CD4-positive, alpha-beta T cell (primary cell): Measurements from ENCODE around the gene CACNA1H. TPM values are rescaled to one million over a fixed set of nuclear protein-coding genes. Genes with fewer than 3 reads are reported as not detected.

ENCODE experiments used
- ATAC-seq: fragments of 200-7000 bp; cut with Tn5 transposase; one replicate; pipeline ENCODE4 v1.10.0; 2022; ENCODE audit warnings: mild to moderate bottlenecking; ENCODE audit not compliant: poor library complexity
- CTCF ChIA-PET: fragments of 350-600 bp; sonication (Branson Sonifier 250); formaldehyde crosslinking; loops from one replicate; lab custom pipeline; 2021; ENCODE audit warnings: antibody characterized with exemption, inconsistent platforms; lab: Charles Lee
- POLR2A ChIA-PET: fragments of 350-600 bp; sonication (Branson Sonifier 250); formaldehyde crosslinking; loops from one replicate; lab custom pipeline; 2021; ENCODE audit warnings: antibody characterized with exemption, inconsistent platforms; lab: Charles Lee
- DNase-seq, 14 experiments: peaks; one replicate each; pipeline ENCODE4 v3.0.0-alpha.2; 2013 to 2020; ENCODE audit warnings: mixed read lengths in 2 of 14
- H3K27ac ChIP-seq, 2 donors: one replicate each; pipeline versions ENCODE4 v1.5.1 to v1.7.0; 2013; ENCODE audit warnings: low read length in 2 of 2, low read depth in 1 of 2, mild to moderate bottlenecking in 1 of 2
- H3K27me3 ChIP-seq, 2 experiments: 1 replicate in 1 of 2; 2 replicates in 1 of 2; pipeline versions ENCODE4 v1.6.1 to v1.7.0; 2013; ENCODE audit warnings: low read length in 2 of 2, control low read depth in 1 of 2, mild to moderate bottlenecking in 1 of 2, moderate library complexity in 1 of 2; ENCODE audit not compliant: insufficient read depth in 2 of 2, control insufficient read depth in 1 of 2
- H3K36me3 ChIP-seq: one replicate; pipeline ENCODE4 v1.6.1; 2013; ENCODE audit warnings: low read length, control low read depth; ENCODE audit not compliant: insufficient read depth
- H3K4me1 ChIP-seq: one replicate; pipeline ENCODE4 v1.6.1; 2013; ENCODE audit warnings: low read length, control low read depth; ENCODE audit not compliant: insufficient read depth
- H3K4me3 ChIP-seq: one replicate; pipeline ENCODE4 v1.5.1; 2013; ENCODE audit warnings: mild to moderate bottlenecking, low read length, moderate library complexity
- H3K9me3 ChIP-seq, 2 experiments: 1 replicate in 1 of 2; 2 replicates in 1 of 2; pipeline versions ENCODE4 v1.6.1 to v1.7.0; 2013; ENCODE audit warnings: low read length in 2 of 2, mild to moderate bottlenecking in 2 of 2, control low read depth in 1 of 2, moderate library complexity in 1 of 2; ENCODE audit not compliant: control insufficient read depth in 1 of 2, insufficient read depth in 1 of 2
- H3K27ac Mint-ChIP-seq: one replicate; pipeline ENCODE4 v1.8.0; 2020; ENCODE audit warnings: mixed read lengths
- H3K27me3 Mint-ChIP-seq: one replicate; pipeline ENCODE4 v1.8.0; 2021; ENCODE audit warnings: mixed read lengths
- H3K36me3 Mint-ChIP-seq: one replicate; pipeline ENCODE4 v1.8.0; 2021; ENCODE audit warnings: low read depth, mixed read lengths
- H3K4me1 Mint-ChIP-seq: one replicate; pipeline ENCODE4 v1.8.0; 2021; ENCODE audit warnings: low read depth, mixed read lengths
- H3K4me3 Mint-ChIP-seq: one replicate; pipeline ENCODE4 v1.8.0; 2020; ENCODE audit warnings: mild to moderate bottlenecking, mixed read lengths
- H3K9me3 Mint-ChIP-seq: one replicate; pipeline ENCODE4 v1.8.0; 2020; ENCODE audit warnings: mixed read lengths
- intact Hi-C, 2 experiments: fragments of 100-400 bp; cut with DNase I in 1 of 2; cut with micrococcal nuclease in 1 of 2; formaldehyde crosslinking; loops; one replicate each; pipeline versions ENCODE4 v1.15.1 to v1.9.0; 2023 to 2025; cut with DNase I, micrococcal nuclease
- total RNA-seq, 174 experiments: library from RNA in 2 of 174; stranded (reverse) in 2 of 174; gene quantifications; one replicate each; pipeline ENCODE4 v1.2.3 and lab custom pipeline; 2021 to 2026
- TF ChIP-seq, protein P1 (sequence below): fragments of 200-600 bp; IDR thresholded peaks from one replicate; pipeline ENCODE4 v1.8.0; 2022; ENCODE audit warnings: antibody characterized with exemption, mild to moderate bottlenecking

The CACNA1H gene
- total RNA-seq, 2 experiments from 2014 or later, result 5.7 to 6.3 TPM

DNA sequence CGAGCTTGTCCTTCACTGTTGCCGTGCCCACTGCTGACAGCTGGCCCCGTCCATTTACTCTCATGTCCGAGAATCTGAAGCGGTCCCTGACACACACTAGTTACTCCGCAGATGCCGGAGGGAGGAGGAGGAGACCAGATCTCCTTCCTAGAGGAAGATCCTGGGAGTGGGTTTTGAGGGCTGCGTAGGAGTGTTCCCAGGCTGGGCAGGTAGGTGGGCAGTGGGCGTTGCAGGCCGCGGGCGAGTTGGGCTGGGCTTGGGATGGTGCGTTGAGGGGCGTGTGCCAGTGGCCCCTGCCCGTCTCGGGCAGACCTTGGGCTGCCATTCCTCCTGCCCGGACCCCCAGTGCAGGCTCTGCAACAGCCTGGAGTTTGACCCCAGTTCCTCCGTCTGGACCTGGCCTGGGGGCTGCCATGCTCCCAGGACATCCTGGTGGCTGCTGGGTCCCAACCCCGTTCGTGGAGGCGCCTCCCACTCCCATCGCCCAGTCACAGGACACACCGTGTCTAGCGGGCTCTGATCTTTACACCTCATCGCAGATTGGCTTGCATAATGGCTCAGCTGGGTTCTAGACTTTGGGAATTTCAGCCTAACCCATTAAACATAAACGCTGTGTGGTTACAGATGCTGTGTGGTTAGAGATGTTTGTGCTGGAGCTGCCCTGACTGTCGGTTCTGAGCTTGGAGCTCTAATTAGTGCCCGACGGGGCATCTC is 22.8 kb downstream of the CACNA1H start:
- Mint-ChIP-seq H3K4me3 (no peak overlapping the region), H3K27ac (no peak overlapping the region), H3K36me3 (no peaks in the 10 kb centered on the region), H3K27me3 (no peaks in the 10 kb centered on the region), H3K9me3 (no peaks in the 10 kb centered on the region), H3K4me1 (no peaks in the 10 kb centered on the region)
- Histone ChIP-seq H3K4me3 (no peak overlapping the region), H3K4me1 (no peaks in the 10 kb centered on the region), H3K27ac (no peak overlapping the region), H3K27me3 (peaks cover 0 to 2% of the 10 kb centered on the region in 2 experiments), H3K9me3 (no peaks in the 10 kb centered on the region), H3K36me3 (no peaks in the 10 kb centered on the region)
- TF ChIP-seq, protein P1, sequence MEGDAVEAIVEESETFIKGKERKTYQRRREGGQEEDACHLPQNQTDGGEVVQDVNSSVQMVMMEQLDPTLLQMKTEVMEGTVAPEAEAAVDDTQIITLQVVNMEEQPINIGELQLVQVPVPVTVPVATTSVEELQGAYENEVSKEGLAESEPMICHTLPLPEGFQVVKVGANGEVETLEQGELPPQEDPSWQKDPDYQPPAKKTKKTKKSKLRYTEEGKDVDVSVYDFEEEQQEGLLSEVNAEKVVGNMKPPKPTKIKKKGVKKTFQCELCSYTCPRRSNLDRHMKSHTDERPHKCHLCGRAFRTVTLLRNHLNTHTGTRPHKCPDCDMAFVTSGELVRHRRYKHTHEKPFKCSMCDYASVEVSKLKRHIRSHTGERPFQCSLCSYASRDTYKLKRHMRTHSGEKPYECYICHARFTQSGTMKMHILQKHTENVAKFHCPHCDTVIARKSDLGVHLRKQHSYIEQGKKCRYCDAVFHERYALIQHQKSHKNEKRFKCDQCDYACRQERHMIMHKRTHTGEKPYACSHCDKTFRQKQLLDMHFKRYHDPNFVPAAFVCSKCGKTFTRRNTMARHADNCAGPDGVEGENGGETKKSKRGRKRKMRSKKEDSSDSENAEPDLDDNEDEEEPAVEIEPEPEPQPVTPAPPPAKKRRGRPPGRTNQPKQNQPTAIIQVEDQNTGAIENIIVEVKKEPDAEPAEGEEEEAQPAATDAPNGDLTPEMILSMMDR, result no peak
- DNase-seq, result no peak
- ChIA-PET POLR2A (no interaction called here), CTCF (no interaction called here)
- intact Hi-C loops, result no loop called here
- no peak for ATAC-seq

DNA sequence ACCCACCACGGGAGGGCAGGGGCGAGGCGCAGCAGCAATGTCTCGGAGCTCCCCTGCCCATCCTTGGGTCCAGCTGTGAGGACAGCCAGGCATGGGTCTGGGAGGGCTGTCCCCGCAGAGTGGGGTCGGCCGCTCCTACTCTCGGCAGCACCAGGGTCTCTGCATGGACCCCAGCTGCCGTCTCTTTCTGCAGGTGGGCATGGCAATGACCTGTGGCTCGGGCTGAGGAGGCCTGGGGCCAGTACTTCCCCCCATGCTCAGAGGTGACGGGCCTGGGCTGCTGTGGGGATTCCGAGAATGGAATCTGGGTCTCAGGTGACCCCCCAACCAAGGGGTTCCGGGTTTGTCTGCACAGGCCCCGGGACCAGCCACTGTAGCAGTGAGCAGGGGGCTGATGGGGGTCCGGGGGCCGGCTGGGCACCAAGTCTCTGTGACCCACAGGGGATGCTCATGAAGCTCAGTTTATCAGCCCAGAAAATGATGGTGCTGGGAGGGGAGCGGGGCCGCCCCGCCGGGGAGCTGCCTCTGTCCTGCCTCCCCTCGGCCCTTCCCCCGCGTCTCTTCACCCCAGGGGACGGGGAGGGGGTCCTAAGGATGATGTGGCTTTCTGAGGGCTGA is 23.5 kb downstream of the CACNA1H start:
- no peaks in the 10 kb centered on the region for H3K9me3 ChIP-seq
- TF ChIP-seq, protein P1, result no peak

DNA sequence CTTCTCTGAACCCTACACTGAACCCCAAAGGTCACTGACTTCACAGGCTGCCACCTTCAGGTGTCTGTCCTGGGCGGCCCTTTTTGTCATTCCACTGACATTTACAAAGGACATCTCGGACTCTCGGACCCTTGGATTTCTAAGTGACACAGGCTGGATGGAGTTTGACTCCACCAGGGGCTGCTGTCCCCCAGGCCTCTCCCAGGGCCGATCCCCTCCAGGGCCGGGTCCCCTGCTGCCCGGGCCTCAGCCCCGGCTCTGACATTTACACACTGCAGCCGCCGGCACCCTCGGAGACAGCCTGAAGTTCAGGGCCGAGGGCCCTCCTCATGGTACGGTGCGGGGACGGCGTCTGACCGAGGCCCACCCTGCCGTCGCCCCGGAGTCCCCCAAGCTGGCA is 24.1 kb downstream of the CACNA1H start:
- Mint-ChIP-seq H3K27me3 (no peaks in the 10 kb centered on the region), H3K4me3 (no peak overlapping the region), H3K9me3 (no peaks in the 10 kb centered on the region), H3K27ac (no peak overlapping the region), H3K4me1 (no peaks in the 10 kb centered on the region), H3K36me3 (no peaks in the 10 kb centered on the region)
- ChIA-PET POLR2A (no interaction called here), CTCF (no interaction called here)
- H3K36me3 ChIP-seq, result no peaks in the 10 kb centered on the region
- intact Hi-C loops, result no loop called here
- no peak for DNase-seq
- H3K27ac ChIP-seq, result no peak overlapping the region
- no peak for ATAC-seq
- H3K27me3 ChIP-seq, result peaks cover 0 to 2% of the 10 kb centered on the region in 2 experiments
- TF ChIP-seq, protein P1, result no peak
- H3K4me3 ChIP-seq, result no peak overlapping the region
- H3K4me1 ChIP-seq, result no peaks in the 10 kb centered on the region
- H3K9me3 ChIP-seq, result no peaks in the 10 kb centered on the region

More for the DNA sequence above, 23.5 kb downstream of the CACNA1H start:
- no peaks in the 10 kb centered on the region for H3K36me3 Mint-ChIP-seq
- Histone ChIP-seq H3K27ac (no peak overlapping the region), H3K4me3 (no peak overlapping the region), H3K4me1 (no peaks in the 10 kb centered on the region), H3K27me3 (peaks cover 0 to 2% of the 10 kb centered on the region in 2 experiments), H3K36me3 (no peaks in the 10 kb centered on the region)
- no peak overlapping the region for H3K27ac Mint-ChIP-seq
- H3K27me3 Mint-ChIP-seq, result no peaks in the 10 kb centered on the region
- no peaks in the 10 kb centered on the region for H3K9me3 Mint-ChIP-seq
- ATAC-seq, result no peak
- intact Hi-C loops, result no loop called here
- no peaks in the 10 kb centered on the region for H3K4me1 Mint-ChIP-seq
- ChIA-PET CTCF (no interaction called here), POLR2A (no interaction called here)
- no peak for DNase-seq
- H3K4me3 Mint-ChIP-seq, result no peak overlapping the region
